Spleen (tissue), 11 donors: ENCODE results near the gene BLMH. TPM values are rescaled to one million over a fixed set of nuclear protein-coding genes. Genes with fewer than 3 reads are reported as not detected.

Experiments
- DNase-seq: peaks from one replicate; pipeline ENCODE4 v3.0.0-alpha.2; 2020
- H3K27ac ChIP-seq, 8 donors: fragments of 200-600 bp; sonication (generic) in 7 of 8; 1 replicate in 4 of 8; 2 replicates in 4 of 8; pipeline versions ENCODE4 v1.5.0 to v1.8.0; 2016 to 2021; ENCODE audit warnings: inconsistent platforms in 4 of 8, mild to moderate bottlenecking in 4 of 8, moderate library complexity in 1 of 8
- H3K27me3 ChIP-seq, 7 donors: fragments of 200-600 bp; sonication (generic) in 6 of 7; replicated peaks in 1 of 7; 1 replicate in 4 of 7; 2 replicates in 3 of 7; pipeline versions ENCODE4 v1.5.0 to v1.8.0; 2016 to 2021; ENCODE audit warnings: inconsistent platforms in 3 of 7, mild to moderate bottlenecking in 1 of 7
- H3K36me3 ChIP-seq, 6 donors: fragments of 200-600 bp; sonication (generic) in 5 of 6; 1 replicate in 4 of 6; 2 replicates in 2 of 6; pipeline versions ENCODE4 v1.5.0 to v1.8.0; 2016 to 2021; ENCODE audit warnings: inconsistent platforms in 2 of 6
- H3K4me1 ChIP-seq, 6 donors: fragments of 200-600 bp; sonication (generic) in 5 of 6; 1 replicate in 3 of 6; 2 replicates in 3 of 6; pipeline versions ENCODE4 v1.5.0 to v1.8.0; 2016 to 2021; ENCODE audit warnings: inconsistent platforms in 3 of 6
- H3K4me3 ChIP-seq, 8 donors: fragments of 200-600 bp; sonication (generic) in 7 of 8; 1 replicate in 4 of 8; 2 replicates in 4 of 8; pipeline versions ENCODE4 v1.5.0 to v1.8.0; 2016 to 2021; ENCODE audit warnings: inconsistent platforms in 4 of 8, mild to moderate bottlenecking in 4 of 8, moderate library complexity in 2 of 8
- H3K9me3 ChIP-seq, 8 donors: fragments of 200-600 bp; sonication (generic) in 7 of 8; 1 replicate in 4 of 8; 2 replicates in 4 of 8; pipeline versions ENCODE4 v1.5.0 to v1.8.0; 2016 to 2021; ENCODE audit warnings: inconsistent platforms in 4 of 8
- POLR2A ChIP-seq, 3 donors: fragments of 450-650 bp; IDR thresholded peaks; one replicate each; pipeline ENCODE4 v1.5.1; 2017; ENCODE audit warnings: antibody characterized with exemption in 3 of 3, mild to moderate bottlenecking in 1 of 3
- POLR2AphosphoS5 ChIP-seq, 3 donors: sonication (generic); formaldehyde crosslinking; IDR thresholded peaks; one replicate each; pipeline ENCODE4 v1.5.1; 2017; ENCODE audit warnings: antibody characterized with exemption in 3 of 3
- WGBS, 5 donors: extraction: QIAGEN DNeasy Blood & Tissue Kit in 3 of 5; methylation state at CpG; one replicate each; pipeline versions ENCODE4 v1.1.5 to v1.1.7; 2013 to 2018; 5-methylcytosine and 5-hydroxymethylcytosine counted together
- intact Hi-C: fragments of 100-400 bp; cut with DNase I; formaldehyde crosslinking; loops from one replicate; pipeline ENCODE4 v1.15.0; 2023; ENCODE audit warnings: low total_unique reads
- polyA plus RNA-seq, 3 donors: library from polyadenylated mRNA; stranded (reverse); fragments of 200-250 nt; gene quantifications; one replicate each; pipeline ENCODE4 v1.2.1, GENCODE V29; 2013
- total RNA-seq, 7 donors: library from RNA; depleted of rRNA in 3 of 7; stranded (reverse); fragments of >200 nt in 3 of 7; fragmentation: NEBNext Ultra II Directional in 4 of 7; extraction: Animal tissue kit (Norgen Biotek cat#: 25700) in 4 of 7; gene quantifications; one replicate each; pipeline versions ENCODE4 v1.1.0 to v1.2.1, GENCODE V29; 2016 to 2021
- TF ChIP-seq, protein P1 (sequence below), 11 experiments: fragments of 200-600 bp in 7 of 11; fragments of 450-650 bp in 4 of 11; sonication (generic) in 4 of 11; IDR thresholded peaks in 8 of 11; conservative IDR thresholded peaks in 3 of 11; 1 replicate in 7 of 11; 2 replicates in 4 of 11; pipeline versions ENCODE4 v1.4.0 to v1.8.0; 2016 to 2021; ENCODE audit warnings: antibody characterized with exemption in 11 of 11, inconsistent platforms in 4 of 11, mild to moderate bottlenecking in 1 of 11
- donor health status: healthy with polysubstance abuse.
- donor health status: DM: no; HTN: no; CAD: no; lungs with moderate emphysema.
- donor health status: DM: no; HTN: no; CAD: no.
- donor health status: Bipolar disorder and iron deficiency.
- donor health status: healthy.
- donor health status: DM: no; HTN: no; CAD: no.
- donor health status: DM: yes; HTN: yes; CAD: no.

The BLMH gene
- total and polyA plus RNA-seq, 10 donors, result 15.6 to 35.5 (median 28.7) TPM

DNA sequence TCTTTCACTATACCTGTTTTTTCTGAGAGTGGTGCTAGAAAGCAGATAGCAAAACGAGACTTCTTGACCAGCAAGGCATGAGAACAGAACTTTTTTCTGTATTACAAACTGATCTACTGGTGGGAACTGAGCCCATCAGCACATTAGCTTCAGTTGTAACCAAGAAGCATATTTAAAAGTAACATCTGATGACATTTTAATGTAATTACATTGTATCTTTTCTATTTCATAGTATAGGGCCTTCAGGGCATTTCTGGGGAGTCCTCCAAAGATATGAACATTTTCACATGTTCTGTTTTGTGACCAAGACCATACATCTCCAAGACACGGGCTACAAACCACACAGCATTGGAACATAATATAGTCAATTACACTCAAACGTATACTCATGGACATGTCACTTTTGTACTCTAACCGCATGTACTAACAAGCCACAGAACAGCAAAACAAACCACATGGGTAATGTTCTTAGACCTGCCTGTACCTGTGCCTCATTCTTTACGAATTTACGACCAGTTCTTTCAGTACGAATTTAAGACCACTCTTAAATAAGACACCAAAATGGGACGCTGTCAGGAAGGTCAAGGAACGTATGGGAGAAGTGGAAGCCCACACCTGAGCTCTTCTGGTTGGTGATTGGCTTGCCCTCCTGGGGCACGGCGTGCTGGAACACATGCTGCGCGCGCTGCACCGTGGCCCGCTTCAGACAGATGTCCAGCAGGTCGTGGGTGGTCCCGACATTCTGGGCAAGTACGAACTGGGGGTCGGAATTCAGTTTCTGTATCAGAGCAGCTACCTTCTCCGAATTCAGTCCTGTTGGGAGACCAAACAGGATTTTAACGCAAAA lies 825 bp downstream of the BLMH start:
- 3 to 5% (median 4%) methylated on average over 16 to 22 of the region's 22 CpGs for WGBS, 5 donors

DNA sequence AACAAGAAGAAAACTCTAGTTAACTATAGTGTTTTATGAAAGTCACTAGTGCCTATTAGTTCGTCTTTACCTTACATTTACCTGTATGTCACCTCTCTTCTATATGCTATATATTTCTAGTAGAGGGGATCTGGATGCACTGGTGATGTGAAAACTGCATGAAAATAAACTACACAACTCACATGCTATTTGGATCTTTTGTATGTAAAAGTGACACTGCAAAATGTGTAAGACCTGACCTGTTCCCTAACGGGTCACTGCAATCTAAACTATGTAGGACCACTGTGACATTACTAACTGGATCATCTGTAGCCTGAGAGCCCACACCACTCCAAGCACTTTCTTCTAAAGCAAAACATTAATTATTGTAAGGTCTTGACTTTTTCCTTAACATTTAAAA lies 1.7 kb downstream of the BLMH start:
- H3K27me3 ChIP-seq, result peaks cover 0 to 3% (median 0%) of the 10 kb centered on the region in 7 donors
- H3K4me3 ChIP-seq, result peak overlapping the region in 1 of 8 donors; percentile 98
- no peak overlapping the region for H3K27ac ChIP-seq
- H3K9me3 ChIP-seq, result no peaks in the 10 kb centered on the region
- TF ChIP-seq POLR2AphosphoS5 (IDR thresholded peaks at IDR 0.05) (no peak), POLR2A (IDR thresholded peaks at IDR 0.05) (no peak)
- TF ChIP-seq, protein P1, sequence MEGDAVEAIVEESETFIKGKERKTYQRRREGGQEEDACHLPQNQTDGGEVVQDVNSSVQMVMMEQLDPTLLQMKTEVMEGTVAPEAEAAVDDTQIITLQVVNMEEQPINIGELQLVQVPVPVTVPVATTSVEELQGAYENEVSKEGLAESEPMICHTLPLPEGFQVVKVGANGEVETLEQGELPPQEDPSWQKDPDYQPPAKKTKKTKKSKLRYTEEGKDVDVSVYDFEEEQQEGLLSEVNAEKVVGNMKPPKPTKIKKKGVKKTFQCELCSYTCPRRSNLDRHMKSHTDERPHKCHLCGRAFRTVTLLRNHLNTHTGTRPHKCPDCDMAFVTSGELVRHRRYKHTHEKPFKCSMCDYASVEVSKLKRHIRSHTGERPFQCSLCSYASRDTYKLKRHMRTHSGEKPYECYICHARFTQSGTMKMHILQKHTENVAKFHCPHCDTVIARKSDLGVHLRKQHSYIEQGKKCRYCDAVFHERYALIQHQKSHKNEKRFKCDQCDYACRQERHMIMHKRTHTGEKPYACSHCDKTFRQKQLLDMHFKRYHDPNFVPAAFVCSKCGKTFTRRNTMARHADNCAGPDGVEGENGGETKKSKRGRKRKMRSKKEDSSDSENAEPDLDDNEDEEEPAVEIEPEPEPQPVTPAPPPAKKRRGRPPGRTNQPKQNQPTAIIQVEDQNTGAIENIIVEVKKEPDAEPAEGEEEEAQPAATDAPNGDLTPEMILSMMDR (IDR thresholded peaks at IDR 0.05 in 8 of 11, conservative IDR thresholded peaks at IDR 0.05 in 3 of 11), result no peak
- WGBS, 5 donors, result 75 to 93% (median 88%) methylated on average over 2 of the region's 2 CpGs
- intact Hi-C loops, result no loop called here
- DNase-seq, result no peak
- H3K36me3 ChIP-seq, result peaks cover 0 to 41% (median 33%) of the 10 kb centered on the region in 6 donors
- peaks cover 10 to 32% (median 21%) of the 10 kb centered on the region in 6 donors for H3K4me1 ChIP-seq

More for the DNA sequence above, 825 bp downstream of the BLMH start:
- peak; percentile 81 for DNase-seq
- Histone ChIP-seq H3K27ac (peak overlapping the region in 6 of 8 donors; percentile 76 to 86 (median 79)), H3K4me1 (peaks cover 10 to 32% (median 21%) of the 10 kb centered on the region in 6 donors), H3K27me3 (peaks cover 0 to 3% (median 0%) of the 10 kb centered on the region in 7 donors), H3K36me3 (peaks cover 0 to 33% (median 25%) of the 10 kb centered on the region in 6 donors), H3K4me3 (peak overlapping the region; percentile 85 to 100 (median 98)), H3K9me3 (no peaks in the 10 kb centered on the region)
- intact Hi-C loops, result no loop called here
- TF ChIP-seq, protein P1 (IDR thresholded peaks at IDR 0.05 in 8 of 11, conservative IDR thresholded peaks at IDR 0.05 in 3 of 11), result no peak
- TF ChIP-seq POLR2AphosphoS5 (IDR thresholded peaks at IDR 0.05) (no peak), POLR2A (IDR thresholded peaks at IDR 0.05) (no peak)

DNA sequence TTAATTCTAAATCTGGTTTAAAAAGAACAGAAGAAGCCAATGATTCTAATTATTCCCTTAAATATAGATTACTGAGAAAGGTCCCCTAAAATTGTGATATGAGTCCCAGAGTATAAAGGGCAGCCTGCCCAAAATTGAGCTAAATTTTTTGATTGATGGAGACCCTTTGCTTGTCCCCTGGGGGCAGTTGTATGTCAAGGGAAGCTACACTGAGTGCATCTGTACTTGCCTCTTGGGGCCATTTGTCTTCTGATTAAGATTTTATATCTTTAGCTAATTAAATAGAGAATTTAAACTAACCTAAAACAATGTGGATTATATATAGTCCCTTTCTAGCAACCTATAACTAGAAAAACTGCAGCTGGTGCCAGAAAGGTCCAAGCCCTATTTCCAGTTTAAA lies 12.6 kb downstream of the BLMH start:
- no peaks in the 10 kb centered on the region for H3K27me3 ChIP-seq
- DNase-seq, result no peak
- H3K27ac ChIP-seq, result no peak overlapping the region
- no peaks in the 10 kb centered on the region for H3K9me3 ChIP-seq
- no peak overlapping the region for H3K4me3 ChIP-seq
- H3K4me1 ChIP-seq, result no peaks in the 10 kb centered on the region
- TF ChIP-seq, protein P1 (IDR thresholded peaks at IDR 0.05 in 8 of 11, conservative IDR thresholded peaks at IDR 0.05 in 3 of 11), result no peak
- no peak for TF ChIP-seq POLR2A (IDR thresholded peaks at IDR 0.05)
- no peak for TF ChIP-seq POLR2AphosphoS5 (IDR thresholded peaks at IDR 0.05)
- H3K36me3 ChIP-seq, result peaks cover 0 to 100% (median 57%) of the 10 kb centered on the region in 6 donors
- intact Hi-C loops, result loop anchor here (10.0 kb wide), 1 partner anchor 144 kb away; no protein-coding TSS in a partner anchor

DNA sequence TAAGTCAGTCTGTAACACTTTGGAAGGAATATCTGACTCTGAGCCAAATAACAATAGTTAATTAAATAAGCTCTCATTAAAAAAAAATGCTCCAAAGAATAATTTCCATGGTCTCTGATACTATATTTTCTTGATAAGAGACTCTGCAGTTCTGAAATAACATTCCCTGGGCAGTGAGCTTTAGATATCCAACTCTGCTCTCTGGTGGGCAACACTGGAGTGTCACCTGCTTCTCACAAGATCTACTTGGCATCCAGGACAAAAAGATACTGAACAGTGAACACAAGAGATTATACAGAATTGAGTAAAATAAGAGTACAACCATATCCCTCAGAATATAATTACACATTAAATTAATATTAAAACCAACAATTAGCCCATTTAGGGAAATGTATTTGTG lies 13.7 kb downstream of the BLMH start:
- intact Hi-C loops, result loop anchor here (10.0 kb wide), 1 partner anchor 143 kb away; no protein-coding TSS in a partner anchor
- H3K4me3 ChIP-seq, result no peak overlapping the region
- no peaks in the 10 kb centered on the region for H3K27me3 ChIP-seq
- no peaks in the 10 kb centered on the region for H3K4me1 ChIP-seq
- H3K9me3 ChIP-seq, result no peaks in the 10 kb centered on the region
- H3K27ac ChIP-seq, result no peak overlapping the region
- no peak for DNase-seq
- H3K36me3 ChIP-seq, result peaks cover 0 to 100% (median 61%) of the 10 kb centered on the region in 6 donors
- TF ChIP-seq, protein P1 (IDR thresholded peaks at IDR 0.05 in 8 of 11, conservative IDR thresholded peaks at IDR 0.05 in 3 of 11), result peak in 5 of 11 experiments; percentile 8 to 30 (median 28)
- TF ChIP-seq POLR2A (IDR thresholded peaks at IDR 0.05) (no peak), POLR2AphosphoS5 (IDR thresholded peaks at IDR 0.05) (no peak)
